NCI-H526 treated with DMSO at 0.1 percent for 48 hours (cell line): ENCODE measurements around the gene ZNF827.

ENCODE experiments used
- DNase-seq: peaks from one replicate; lab custom pipeline; 2025; lab: John Stamatoyannopoulos, UW

The ZNF827 gene

GRCh38 chr4:145792429-145792828 lies 146.2 kb downstream of the ZNF827 start:
- DNase-seq = no peak

GRCh38 chr4:145791988-145792387 lies 146.6 kb downstream of the ZNF827 start:
- DNase-seq = no peak

- DNase-seq = no peak
Observed at GRCh38 chr4:145788755-145789154, 149.9 kb downstream of the ZNF827 start.

- DNase-seq = no peak
Observed at GRCh38 chr4:145786830-145787229, 151.8 kb downstream of the ZNF827 start.

GRCh38 chr4:145786261-145786660 lies 152.4 kb downstream of the ZNF827 start:
- no peak for DNase-seq

- DNase-seq = no peak
Observed at GRCh38 chr4:145785391-145786008, 153.1 kb downstream of the ZNF827 start.

GRCh38 chr4:145784036-145784435 lies 154.6 kb downstream of the ZNF827 start:
- DNase-seq = no peak

- no peak for DNase-seq
Observed at GRCh38 chr4:145782756-145783155, 155.9 kb downstream of the ZNF827 start.

GRCh38 chr4:145781351-145781750 lies 157.3 kb downstream of the ZNF827 start:
- DNase-seq = no peak

- no peak for DNase-seq
Observed at GRCh38 chr4:145779319-145779801, 159.3 kb downstream of the ZNF827 start.

- no peak for DNase-seq
Observed at GRCh38 chr4:145776208-145776607, 162.4 kb downstream of the ZNF827 start.

GRCh38 chr4:145775406-145775805 lies 163.2 kb downstream of the ZNF827 start:
- DNase-seq = no peak

- DNase-seq = no peak
Observed at GRCh38 chr4:145774473-145774872, 164.2 kb downstream of the ZNF827 start.

GRCh38 chr4:145773581-145774234 lies 164.9 kb downstream of the ZNF827 start:
- DNase-seq = no peak

- no peak for DNase-seq
Observed at GRCh38 chr4:145772347-145772746, 166.3 kb downstream of the ZNF827 start.

- DNase-seq = no peak
Observed at GRCh38 chr4:145770124-145770523, 168.5 kb downstream of the ZNF827 start.

GRCh38 chr4:145769450-145770037 lies 169.1 kb downstream of the ZNF827 start:
- no peak for DNase-seq

- no peak for DNase-seq
Observed at GRCh38 chr4:145766273-145766672, 172.3 kb downstream of the ZNF827 start.

GRCh38 chr4:145763399-145763798 lies 175.2 kb downstream of the ZNF827 start:
- DNase-seq = no peak

- no peak for DNase-seq
Observed at GRCh38 chr4:145762719-145763118, 175.9 kb downstream of the ZNF827 start.

- DNase-seq = no peak
Observed at GRCh38 chr4:145760961-145761929, 177.4 kb downstream of the ZNF827 start.

- DNase-seq = no peak
Observed at GRCh38 chr4:145760176-145760575, 178.4 kb downstream of the ZNF827 start.
